ENCODE data around the gene AIFM3.
"Not testable (repeated sequence)": the region's sequence is repeated elsewhere in the genome, so short reads cannot be mapped to it uniquely, and the experiment has no call there.

Gene AIFM3

DNA sequence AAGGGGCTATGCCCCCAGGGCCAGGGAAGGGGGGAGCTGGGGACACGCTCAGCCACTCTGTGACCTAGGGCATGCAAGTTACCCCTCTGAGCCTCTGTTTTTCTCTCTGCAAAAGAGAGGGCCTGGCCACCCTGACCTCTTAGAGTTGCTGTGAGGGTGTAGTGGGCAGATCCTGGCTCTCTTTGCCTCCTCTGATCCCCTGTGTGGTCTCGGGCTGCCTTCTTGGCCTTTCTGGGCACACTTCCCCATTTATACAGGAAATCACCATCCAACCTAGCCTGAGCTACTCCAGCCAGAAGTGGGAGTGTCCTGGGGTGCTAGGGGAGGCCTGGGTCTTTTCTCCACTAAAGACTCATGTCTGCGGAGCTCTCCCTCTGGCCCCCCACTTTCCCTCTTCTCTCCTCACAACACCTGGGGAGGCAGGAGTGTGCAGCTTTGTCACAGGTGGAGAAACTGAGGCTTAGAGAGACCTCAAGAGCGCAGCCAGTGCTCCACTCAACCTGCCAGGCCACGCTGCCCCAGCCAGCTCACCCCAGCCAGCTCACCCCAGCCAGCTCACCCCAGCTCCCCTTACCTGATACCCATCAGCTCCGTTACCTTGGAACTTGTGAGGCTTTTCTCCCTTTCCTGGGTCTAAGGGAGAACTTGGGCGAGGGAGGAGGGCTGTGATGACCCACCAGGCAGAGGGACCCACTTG, 1.4 kb downstream of the AIFM3 start:
- no peak overlapping the region for H3K27ac ChIP-seq

DNA sequence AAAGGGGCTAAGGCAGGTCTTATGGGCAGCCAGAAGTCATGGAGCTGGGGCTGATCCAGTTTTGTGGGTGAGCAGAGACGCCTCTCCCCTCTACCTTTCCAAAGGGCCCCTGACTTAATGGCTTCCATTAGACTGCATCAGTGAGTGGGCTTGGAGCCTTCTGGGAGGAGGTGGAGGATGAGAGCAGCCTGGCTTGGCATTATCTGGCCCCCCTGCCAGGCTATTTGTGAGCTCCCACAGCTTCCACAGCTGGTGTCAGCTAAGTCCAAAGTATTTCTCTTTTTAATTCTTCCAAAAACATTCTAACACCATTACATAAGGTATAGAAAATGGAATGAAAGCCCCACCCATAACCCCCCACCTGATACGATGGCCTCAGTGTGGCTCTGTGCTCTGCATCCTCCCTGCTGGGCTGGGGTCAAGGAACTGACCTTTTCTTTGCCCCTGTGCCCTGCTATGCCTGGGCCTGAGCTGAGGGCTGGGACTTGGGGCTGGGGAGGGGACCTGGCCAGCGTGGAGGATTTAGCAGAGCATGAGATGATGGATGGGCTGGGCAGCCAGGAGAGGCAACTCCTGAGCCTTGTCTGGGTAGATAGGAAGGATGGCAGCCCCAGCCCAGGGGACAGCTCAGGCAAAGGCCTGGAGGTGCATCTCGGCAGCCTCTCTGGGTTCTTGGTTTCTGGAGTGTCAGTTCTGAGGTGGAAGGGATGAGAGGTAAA, 4.0 kb downstream of the AIFM3 start:
- no peak for TF ChIP-seq ZFX (IDR thresholded peaks at IDR 0.05; ENCODE audit: borderline replicate concordance)
- TF ChIP-seq, protein P1, sequence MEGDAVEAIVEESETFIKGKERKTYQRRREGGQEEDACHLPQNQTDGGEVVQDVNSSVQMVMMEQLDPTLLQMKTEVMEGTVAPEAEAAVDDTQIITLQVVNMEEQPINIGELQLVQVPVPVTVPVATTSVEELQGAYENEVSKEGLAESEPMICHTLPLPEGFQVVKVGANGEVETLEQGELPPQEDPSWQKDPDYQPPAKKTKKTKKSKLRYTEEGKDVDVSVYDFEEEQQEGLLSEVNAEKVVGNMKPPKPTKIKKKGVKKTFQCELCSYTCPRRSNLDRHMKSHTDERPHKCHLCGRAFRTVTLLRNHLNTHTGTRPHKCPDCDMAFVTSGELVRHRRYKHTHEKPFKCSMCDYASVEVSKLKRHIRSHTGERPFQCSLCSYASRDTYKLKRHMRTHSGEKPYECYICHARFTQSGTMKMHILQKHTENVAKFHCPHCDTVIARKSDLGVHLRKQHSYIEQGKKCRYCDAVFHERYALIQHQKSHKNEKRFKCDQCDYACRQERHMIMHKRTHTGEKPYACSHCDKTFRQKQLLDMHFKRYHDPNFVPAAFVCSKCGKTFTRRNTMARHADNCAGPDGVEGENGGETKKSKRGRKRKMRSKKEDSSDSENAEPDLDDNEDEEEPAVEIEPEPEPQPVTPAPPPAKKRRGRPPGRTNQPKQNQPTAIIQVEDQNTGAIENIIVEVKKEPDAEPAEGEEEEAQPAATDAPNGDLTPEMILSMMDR (IDR thresholded peaks at IDR 0.05) = no peak
- no peak overlapping the region for H3K27ac ChIP-seq

More for the DNA sequence above, 1.4 kb downstream of the AIFM3 start:
- TF ChIP-seq, protein P1 (IDR thresholded peaks at IDR 0.05) = no peak
- TF ChIP-seq ZFX (IDR thresholded peaks at IDR 0.05; ENCODE audit: borderline replicate concordance) = no peak

DNA sequence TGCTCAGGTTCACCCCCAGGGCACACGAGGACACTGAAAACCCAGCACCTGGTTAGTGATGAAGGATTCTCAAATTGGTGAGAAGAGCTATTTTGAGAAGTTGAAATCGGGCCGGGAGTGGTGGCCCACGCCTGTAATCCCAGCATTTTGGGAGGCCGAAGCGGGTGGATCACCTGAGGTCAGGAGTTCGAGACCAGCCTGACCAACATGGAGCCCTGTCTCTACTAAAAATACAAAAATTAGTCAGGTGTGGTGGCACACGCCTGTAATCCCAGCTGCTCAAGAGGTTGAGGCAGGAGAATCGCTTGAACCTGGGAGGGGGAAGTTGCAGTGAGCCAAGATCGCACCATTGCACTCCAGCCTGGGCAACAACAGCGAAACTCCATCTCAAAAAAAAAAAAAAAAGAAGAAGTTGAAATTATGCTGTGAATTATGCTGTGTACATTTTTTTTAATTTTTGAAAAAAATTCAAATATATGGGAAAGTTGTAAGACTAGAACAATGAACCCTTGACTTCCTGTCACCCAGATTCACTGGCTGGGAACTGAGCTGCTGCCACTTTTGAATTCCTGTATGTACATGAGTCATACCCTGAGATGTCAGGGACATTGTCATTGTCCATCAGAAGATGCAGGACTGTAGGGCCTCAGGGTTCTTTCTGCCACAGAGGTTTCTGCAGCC, 5.1 kb downstream of the AIFM3 start:
- not testable (repeated sequence) for H3K27ac ChIP-seq

DNA sequence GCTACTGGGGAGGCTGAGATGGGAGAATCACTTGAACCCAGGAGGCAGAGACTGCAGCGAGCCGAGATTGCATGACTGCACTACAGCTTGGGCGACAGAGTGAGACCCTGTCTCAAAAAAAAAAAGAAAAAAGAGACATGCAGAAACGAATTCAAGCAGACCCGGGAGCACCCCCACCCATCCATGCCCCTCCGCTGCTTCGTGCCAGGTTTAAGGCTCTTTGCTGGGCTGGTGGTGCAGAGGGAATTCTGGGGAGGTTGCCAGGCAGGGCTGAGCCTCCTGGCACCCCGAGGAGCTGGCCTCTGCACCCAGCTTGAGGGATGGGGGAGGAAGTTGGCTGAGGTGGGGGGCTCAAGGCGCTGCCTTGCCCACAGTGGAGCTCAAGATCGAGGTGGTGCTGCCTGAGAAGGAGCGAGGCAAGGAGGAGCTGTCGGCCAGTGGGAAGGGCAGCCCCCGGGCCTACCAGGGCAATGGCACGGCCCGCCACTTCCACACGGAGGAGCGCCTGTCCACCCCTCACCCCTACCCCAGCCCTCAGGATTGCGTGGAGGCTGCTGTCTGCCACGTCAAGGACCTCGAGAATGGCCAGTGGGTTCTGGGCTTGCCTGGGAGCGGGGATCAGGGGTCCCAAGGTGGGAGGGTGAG, 6.0 kb downstream of the AIFM3 start:
- no peak overlapping the region for H3K27ac ChIP-seq
- no peak for TF ChIP-seq ZFX (IDR thresholded peaks at IDR 0.05; ENCODE audit: borderline replicate concordance)
- TF ChIP-seq, protein P1 (IDR thresholded peaks at IDR 0.05) = no peak

DNA sequence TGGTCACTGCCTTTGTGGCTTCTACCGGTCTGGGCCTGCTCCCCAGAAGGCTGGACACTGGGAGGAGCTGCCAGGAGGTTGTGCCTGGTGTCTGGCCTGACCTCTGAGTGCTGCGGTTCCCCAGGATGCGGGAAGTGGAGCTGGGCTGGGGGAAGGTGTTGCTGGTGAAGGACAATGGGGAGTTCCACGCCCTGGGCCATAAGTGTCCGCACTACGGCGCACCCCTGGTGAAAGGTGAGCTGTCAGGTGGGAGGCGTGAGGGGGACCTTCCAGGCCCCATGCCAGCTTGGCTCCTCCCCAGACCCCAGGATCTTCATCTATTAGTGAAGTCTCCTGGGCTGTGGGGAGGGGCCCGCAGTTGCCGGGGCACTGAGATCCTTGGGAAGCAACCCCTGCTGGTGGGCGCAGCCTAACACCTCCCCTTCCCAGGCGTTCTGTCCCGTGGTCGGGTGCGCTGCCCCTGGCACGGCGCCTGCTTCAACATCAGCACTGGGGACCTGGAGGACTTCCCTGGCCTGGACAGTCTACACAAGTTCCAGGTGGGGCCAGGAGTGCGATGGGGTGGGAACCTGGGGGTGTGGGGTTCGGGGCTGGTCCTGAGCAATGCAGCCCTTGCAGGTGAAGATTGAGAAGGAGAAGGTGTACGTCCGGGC, 6.7 kb downstream of the AIFM3 start:
- TF ChIP-seq, protein P1 (IDR thresholded peaks at IDR 0.05) = no peak
- TF ChIP-seq ZFX (IDR thresholded peaks at IDR 0.05; ENCODE audit: borderline replicate concordance) = no peak
- no peak overlapping the region for H3K27ac ChIP-seq

DNA sequence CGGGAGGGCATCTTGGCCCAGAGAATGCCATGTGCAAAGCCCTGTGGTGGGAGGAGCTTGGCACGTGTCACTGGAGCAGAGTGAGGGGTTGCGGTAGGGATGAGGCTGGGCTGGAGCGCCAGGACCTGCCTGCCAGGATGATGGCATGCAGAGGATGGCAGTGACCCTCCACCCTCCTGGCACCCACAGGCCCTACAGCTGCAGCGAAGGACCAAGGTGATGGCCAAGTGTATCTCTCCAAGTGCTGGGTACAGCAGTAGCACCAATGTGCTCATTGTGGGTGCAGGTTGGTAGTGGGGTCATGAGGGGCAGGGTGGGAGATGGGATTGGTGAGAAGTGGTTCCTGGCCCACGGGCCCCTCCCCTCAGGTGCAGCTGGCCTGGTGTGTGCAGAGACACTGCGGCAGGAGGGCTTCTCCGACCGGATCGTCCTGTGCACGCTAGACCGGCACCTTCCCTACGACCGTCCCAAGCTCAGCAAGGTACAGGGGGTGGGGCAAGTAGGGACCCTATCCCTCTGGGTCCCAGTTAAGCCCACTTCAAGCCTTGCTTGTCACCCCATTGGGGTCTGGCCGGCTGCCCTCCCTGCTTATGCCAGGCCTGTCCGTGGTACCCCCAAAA, 7.4 kb downstream of the AIFM3 start:
- TF ChIP-seq, protein P1 (IDR thresholded peaks at IDR 0.05) = no peak
- H3K27ac ChIP-seq = no peak overlapping the region
